CD4-positive, alpha-beta T cell treated with Interleukin-17A for 1 hour (primary cell): Measurements from ENCODE around the gene CD58.

Source experiments
- DNase-seq: peaks from one replicate; pipeline ENCODE4 v3.0.0-alpha.2; 2020

Gene CD58

DNA sequence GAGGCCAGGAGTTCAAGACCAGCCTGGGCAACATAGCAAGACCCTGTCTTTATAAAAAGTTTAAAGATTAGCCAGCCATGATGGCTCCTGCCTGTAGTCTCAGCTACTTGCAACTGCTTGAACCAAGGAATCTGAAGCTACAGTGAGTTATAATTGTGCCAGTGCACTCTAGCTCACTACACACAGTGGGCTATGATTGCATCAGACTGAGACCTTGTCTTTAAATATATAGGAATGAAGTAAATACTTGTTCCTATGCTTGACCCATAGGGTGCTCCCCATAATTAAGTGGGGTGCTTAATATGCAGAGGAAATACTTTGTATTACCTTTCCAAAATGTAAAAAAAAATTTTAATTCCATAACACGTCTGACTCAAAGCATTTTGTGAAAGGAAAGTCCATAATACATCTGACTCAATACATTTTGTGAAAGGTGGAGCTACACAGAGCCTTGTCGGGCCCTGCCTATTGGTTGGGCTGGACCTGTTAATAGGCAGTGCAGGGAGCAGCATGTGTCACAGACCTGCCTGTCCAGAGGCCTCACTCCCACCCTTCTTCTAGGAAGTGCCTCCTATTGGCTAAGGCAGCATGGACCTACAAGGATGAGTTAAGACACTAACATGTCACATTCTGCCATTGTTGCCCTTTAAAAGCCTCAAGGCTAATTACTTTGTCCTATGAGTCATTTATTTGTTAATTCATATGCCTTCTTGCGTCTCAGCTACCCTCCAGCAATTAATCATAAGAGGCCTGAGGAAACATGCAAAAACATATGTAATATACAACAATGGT, 33.6 kb downstream of the CD58 start:
- no peak for DNase-seq

DNA sequence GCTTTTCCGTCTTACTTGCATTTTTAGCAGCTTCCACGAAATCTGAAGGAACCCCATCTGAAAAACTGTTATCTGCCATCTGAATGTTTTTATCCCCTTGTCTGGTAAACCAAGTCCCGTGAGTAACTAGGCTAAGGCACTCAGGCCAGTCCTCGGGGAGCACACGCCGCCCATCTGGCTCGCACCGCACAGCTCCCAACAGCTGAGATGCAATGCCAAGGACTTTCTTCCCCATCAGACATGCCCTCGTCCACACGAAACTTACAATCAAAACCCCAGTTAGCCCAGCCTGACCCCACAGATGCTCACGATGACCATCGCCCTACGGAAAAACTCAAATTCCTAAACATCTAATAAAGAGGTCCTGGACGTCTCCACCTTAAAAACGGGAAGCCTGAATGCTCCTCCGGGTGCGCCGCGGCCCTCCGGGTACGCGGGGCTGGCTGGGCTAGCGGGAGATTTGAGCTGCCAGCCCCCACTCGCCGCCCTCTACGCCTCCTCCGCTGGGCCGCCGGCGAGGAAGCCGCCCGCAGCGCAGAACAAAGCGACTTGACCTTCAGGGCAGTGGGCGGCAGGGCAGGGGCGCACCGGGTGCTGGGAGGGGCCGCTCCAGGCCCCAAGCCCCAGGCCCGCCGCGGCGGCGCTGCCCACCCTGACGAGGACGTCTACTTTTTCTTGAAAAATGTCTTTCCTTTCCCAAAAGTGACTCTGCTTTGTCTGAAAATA, 36.6 kb downstream of the CD58 start:
- no peak for DNase-seq

DNA sequence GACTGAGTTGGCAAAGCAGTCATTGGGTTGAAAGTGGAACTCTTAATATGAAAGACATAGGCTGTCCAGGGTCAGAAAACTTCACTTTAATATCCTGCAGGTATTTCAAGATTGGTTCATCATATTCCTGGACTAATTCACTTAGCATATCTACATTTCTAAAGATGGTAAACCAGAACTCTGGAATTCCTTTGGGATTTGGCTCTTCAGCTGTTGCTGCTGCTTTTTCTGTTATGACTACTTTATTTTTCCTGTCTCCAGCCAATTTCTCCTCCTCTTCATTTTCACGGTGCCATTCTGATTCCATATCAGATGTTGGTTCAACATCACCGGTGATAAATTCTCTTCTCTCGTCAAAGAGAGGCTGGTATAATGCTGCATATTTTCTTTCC, 37.4 kb downstream of the CD58 start:
- DNase-seq, result no peak

DNA sequence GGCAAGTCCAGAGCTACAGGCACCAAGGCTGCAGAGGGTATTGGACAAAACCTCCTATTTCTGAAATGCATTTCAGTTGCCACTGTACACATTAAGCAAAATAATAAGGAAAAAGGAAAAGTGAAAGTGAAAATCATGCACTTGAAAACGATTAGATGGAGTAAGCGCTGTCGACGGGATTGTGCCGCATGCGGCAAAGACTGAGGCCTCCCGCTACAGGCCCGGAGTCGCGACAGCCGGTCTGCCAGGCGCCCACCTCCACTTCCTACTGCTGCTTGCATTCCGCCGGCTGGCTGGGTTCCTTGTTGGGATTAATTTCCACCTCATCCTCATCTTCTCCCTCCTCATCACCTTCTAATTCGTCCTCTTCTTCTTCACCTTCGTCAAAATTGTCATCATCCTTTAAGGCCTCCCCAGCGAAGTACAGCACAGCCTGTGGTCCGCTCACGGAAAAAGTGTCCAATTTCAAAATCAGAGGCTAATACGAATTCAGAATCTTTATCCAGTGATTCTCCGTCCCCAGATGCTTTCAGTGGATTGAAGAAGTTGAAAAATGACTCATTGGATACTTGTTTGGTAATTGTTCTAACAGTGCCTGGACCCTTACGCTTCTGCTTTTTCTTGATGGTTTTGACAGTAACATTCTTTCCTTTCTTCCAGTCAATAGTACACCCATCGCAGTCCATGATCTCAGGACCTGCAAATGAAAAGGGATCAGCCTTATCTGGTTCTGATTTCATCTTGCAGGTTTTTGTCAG, 38.0 kb downstream of the CD58 start:
- DNase-seq, result no peak

DNA sequence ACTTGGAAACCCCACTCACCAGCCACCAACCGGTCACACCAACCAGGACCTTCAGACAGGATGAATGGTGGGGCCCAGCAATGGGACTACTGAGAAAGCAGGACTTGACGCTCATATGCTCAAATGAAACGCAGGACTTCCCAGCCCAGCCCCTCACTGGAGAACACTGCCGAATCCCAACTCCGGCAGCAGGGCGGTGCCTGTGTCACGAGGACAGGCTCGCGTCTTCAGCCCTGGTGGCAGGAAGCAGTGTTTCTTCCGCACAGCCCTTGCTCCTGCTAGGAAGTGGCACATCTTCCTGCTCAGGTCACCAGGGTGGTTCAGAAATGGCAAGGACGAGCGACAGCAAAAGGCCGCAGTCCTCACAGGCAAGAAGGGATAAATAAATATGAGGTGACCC, 38.9 kb downstream of the CD58 start:
- DNase-seq, result no peak

DNA sequence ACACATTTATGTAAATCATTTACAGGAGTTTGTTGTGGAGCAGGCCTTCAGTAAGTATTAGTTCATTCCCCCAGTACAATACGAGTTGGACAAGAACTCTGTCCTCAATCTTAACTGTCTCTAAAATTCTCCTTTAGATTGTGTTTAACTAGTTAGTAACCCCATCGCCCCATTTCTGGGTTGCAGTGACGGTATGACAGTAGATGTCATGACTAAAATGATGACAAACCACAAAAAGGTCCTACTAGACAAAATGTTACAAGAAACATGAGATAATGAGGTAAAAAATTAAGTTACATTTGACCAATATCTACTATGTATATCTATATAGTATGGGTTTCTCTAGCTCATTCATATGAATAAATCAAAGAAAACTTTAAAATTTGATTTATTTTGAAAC, 41.1 kb downstream of the CD58 start:
- no peak for DNase-seq

DNA sequence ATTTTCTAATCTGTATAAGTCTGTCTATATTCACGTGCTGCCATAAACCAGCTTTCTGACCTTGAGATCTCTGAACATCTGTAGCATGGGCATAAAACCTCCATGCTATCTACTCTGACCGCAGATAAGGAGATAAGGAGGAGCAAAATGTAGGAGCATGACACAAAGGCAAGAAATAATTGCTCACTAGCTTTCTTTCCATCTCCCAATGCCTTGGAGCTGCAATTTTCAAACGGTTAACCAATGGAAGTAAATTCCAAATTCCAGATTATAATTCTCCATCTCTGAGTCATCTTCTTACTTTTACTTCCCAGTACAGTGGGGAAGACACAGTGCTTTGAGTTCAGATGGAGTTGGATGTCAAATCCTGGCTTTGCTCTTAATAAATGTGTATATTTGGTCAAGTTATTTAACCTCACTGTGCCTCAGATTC, 41.6 kb downstream of the CD58 start:
- DNase-seq, result no peak

DNA sequence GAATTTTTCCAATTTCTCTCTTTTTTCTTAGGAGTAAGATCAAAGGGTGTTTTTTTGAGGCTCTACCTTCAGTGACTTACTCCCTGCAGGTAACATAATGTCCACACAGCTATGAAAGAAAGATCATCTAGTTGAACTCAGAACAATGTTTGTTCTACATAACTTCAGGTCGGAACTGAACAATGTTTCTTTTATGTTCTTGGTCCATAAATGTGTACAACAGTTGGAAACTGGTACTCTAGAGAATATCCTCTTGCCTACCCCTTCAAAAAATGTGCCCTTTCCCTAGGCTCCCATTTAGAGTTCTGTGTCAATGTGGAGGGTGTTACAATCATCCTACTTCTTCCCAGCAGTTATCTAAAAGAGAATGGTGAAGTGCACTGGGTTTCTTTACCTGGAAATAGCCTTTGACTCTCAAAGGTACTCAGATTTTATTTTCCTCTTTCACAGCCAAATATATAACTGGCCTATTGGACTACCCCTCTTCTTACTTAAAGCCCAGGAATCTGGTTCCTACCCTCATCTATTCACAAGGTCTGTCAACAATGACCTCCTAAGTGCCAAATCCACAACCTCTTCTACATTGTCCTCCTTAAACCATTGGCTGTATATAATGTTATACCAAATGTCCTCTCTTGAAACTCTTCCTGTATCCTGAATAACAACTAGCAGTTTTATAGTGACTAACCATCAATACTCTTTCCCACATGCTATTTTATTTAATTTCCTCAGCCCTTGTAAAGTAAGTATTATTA, 42.3 kb downstream of the CD58 start:
- DNase-seq, result no peak

DNA sequence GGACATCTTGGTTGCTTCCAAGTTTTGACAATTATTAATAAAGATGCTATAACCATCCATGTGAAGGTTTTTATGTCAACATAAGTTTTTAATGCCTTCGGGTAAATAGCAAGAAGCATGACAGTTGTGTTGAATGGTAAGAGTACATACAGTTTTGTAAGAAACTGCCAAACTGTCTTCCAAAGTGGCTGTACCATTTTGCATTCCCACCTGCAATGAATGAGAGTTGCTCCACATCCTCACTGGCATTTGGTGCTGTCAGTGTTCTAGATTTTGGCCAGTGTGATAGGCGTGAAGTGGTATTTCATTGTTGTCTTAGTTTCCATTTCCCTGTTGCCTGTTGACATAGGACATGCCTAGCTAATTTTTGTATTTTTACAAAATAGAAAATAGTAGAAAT, 45.4 kb downstream of the CD58 start:
- DNase-seq, result no peak

DNA sequence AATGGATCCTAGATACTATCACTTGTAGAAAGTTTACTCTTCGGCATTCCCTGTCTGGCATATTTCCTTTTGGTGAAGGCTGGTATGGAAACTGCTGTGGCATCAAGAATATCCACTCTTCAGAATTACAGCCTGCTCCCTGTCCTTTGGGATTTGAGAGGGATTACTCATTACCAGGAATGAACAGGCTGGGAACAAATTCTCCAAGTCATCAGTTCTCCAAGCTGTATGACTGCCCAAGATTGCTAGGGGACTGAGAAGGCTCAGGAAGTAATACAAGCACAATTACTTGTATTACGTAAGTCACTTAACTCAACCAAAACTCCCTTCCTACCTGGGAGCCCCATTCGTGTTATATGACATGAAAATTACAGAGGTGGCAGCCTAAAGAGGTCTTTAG, 49.6 kb downstream of the CD58 start:
- DNase-seq, result no peak

DNA sequence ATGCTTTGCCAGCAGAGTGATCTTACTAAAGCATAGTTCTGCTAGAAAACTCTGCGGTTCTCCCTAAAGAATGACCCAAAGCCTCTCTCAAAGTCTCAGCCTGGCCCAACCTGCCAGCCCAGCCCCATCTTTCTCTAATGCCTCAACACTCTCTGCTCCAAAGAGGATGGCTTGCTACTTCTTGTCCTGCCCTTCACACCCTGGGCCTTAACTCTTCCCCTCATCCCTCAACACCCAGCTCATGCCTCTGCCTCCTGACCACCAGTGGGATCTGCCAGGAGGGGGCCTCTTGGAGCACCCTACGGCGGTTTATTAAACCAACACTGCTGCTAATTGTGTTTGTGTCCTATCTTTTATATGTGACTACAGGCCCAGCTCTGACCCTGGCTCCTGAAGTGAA, 52.4 kb downstream of the CD58 start:
- no peak for DNase-seq

DNA sequence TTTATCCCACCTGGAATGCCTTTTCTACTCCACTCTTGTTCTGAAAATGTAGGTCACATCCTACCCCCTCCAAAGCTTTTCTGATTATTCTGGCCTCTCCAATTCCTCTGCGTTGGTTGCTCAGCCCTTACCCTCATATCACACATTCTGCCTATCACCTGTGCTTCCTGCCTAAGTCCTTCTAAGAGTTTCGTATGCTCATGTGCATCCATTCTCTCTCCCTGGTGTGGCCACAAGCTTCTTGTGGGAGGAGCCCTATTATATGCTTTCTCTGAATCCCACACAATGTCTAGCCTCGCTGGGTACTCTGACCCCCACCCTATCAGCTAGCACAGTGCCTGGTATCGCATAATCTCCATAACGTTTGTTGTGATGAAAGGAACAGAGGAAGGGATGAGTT, 54.2 kb downstream of the CD58 start:
- no peak for DNase-seq

DNA sequence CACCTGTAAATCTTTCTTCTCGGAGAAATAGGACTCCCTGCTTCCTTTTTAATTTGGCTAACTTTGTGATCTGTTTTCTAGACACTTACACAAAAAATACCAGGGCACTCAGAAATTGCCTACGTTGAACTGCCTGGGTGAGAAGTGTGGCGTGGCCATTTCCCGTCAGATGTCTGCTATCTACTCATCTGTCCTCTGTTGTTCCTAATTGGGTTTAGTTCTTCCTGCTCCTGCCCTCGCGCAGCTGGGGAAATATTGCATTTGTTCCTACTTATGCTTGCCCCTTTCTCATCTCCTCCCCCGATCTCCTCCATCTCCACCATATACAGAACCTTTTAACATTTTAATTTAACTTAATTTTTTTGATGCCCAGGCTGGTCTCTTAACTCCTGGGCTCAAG, 55.1 kb downstream of the CD58 start:
- peak; percentile 58 for DNase-seq

DNA sequence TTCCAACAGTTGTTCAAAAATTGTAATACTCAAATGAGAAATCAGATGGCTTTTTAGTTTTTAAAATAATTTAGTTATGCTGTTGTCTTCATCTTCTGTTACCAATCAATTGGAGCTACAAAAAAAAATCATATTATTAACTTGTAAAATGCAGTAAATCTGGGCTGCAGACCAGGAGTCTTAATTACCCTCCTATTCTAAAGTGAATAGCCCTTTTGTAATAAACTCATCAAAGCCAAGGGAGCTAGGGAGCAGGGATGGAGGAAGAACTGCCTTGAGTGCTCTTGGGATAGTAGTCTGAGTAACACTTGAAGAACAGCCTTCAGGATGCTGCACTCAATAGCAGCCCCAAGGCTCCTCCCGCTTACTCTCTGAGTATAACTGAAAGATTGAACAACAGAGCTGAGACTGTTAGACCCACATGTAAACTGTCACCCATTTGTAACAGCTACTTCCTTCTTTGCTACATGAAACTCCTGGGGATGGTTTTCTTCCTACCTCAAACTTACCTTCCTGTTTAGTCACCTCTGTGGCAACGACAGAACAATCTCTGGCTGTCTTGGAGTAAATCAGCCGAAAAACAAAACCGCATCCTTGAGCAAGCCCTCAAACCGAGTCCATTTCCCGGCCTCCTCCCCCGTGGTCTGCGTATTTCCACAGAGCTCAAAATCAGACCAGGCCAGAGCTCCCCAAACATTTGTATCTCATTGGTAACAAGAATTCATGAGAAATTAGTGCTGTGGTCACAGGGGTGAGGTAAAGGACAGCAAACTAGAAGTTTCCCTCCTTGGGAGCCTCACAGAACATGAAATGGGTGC, 55.9 kb downstream of the CD58 start:
- DNase-seq, result peak; percentile 80

DNA sequence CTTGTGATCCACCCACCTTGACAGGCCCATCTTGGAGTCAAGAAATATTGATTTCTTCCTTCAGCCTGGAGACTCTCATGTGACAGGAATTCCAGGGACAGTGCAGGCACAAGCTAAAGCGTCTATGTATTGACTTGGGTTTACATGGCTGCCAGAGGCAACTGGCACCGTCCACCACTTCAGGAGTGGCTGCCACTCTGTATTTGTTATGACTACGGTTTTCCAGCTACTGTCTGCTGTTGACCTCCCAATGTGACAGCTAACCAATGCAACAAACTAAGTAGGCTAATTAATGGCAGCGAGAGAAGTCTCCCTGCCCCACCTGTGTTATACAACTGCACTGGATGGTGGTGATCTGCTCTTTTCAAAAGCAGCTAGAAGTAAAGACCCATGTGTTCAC, 56.9 kb downstream of the CD58 start:
- no peak for DNase-seq

DNA sequence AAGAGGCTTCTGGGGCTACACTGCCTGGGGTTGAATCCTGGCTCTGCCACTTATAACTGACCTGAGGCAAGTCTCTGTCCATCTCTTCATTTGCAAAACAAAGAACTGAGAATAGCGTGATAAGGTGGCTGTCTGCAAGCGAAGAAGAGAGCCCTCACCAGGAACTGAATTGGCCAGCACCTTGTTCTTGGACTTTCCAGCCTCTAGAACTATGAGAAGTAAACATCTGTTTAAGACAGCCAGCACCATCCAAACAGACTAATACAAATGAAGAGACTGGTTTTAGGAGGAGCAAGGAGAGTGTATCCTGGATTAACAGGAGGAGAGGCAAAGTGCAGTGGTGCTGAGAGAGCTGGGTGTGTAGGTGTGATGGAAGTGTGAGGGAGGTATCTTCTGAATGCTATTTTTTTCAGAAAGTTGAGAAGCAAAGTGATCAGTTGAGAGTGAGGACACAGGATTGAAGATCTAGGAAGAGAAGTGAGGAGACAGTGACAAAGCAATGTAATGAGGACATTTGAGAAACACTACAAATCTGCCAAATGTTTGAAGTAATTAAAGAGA, 59.3 kb downstream of the CD58 start:
- no peak for DNase-seq

DNA sequence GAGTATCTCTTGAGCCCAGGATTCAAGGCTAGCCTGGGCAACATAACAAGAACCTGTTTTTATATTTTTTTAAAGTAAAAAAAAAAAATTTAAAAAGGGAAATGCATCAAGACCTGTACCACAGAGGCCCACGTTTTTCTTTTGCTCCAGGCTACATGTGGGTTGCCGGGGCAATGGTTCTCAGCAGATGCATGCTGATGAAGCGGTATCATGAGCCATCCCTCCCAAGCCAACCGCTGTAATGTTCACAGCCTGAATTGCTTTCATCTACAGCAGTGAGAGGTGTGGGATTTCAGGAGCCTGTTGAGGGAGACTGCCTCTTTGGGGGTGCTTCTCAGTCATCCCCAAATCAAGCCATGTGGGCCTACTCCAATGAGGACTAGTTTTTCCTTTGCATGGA, 60.5 kb downstream of the CD58 start:
- no peak for DNase-seq

DNA sequence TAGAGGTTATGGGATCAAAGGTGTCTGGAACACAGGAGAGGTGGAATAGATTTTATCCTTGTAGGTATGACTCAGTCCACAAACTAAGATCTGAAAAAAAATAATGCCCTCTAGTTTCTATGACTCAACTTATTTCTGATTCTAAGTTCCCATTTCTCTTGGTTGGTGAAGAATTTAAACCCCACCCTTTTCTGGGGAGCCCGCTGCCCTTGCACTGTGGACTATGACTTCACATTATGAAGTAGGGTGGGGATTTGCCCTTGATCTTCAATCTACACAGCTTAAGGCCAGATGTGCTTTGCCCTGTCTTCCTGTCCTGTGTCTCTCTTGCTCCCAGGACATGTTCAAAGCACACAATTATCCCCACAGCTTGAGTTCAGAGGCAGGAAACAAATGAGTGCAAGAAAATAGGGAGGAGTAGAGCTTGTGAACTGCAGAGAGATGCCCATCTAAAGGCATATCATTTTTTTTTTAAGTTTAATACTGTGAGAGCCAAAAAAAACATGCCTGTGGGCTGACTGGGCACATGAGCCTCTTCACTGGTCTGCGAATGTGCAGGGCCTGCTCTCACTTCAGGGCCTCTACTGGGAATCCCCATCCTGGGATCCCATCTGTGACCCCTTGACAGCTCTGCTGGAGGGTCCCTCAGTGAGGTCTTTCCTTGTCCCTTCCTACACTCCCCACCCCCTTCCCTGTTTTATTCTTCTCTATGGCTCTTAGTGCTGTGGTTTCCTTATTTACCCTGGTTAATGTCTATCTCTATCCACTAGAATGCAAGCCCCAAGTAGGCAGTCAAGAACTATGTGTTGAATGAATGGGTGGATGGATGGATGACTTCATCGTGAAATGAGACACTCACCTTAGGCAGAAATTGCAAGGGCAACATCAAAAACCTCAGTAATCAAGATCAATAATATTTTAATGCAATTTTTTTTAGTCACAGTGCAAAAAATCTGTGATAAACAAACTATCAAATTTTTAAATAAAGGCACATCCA, 61.5 kb downstream of the CD58 start:
- peak; percentile 30 for DNase-seq

DNA sequence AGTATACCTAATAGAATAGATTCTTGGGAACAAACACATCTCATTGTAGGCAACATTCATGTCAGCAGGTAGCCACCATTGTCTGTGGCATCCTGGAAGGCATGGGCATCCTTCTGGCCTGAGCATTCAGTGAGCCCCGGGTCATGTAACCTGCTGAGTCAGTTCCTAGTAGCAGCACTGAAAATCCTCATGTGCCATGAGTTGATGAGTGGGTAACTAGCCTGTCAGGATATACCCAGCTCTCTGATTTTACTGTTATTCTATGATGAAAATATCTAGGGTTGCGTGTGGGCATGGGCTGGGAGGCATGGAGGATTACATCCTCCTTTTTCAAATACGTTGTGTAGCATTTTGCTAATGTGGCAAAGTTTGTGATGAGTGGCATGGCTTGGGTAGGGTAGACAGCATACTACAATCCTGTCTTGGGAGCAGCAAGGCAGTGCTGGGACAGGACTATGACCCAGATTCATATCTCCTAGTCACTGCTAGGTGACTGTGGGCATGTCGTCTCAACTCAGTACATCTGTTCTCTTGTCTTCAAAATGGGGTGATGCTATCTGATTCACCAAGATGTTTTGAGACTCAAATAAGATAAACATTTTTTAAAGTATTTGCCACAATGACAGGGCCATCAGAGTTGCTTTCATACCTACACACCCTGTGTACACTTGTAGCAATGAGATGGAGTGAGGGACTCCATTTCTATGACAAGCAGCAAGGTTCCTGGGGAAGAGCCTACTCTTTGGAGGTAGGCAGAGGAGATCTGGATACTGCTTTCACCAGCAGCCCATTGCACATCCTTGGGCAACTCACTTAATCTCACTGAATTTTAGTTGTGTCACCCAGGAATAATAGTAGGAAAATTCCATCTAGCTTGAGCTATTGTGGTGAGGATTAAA, 62.5 kb downstream of the CD58 start:
- DNase-seq, result no peak
